ENCODE data around the gene UBTD2.

DNA sequence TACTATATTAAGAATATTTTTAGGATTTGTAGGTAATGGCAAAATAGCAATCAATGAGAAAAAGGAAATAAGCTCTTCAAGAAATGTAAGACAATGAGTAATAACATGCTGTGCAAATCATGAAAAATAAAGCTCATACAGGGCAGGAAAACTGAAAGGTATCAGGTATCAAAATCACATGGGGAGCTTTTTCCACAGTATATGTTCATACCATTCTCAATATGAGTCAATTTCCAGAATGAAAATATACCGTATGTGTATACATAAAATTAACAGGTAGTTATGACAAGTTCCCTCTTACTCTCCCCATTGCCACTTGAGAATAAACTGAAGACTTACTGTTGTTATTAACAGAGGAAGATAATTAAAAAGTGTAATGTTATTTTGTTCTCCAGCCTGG is 53.7 kb downstream of the UBTD2 start:
- no peak for TF ChIP-seq CTCF (IDR thresholded peaks at IDR 0.05; ENCODE audit: poor library complexity, severe bottlenecking)
- TF ChIP-seq POLR2AphosphoS5 (IDR thresholded peaks at IDR 0.05), result no peak
- no peak for TF ChIP-seq EP300 (conservative IDR thresholded peaks at IDR 0.05; ENCODE audit: poor library complexity, severe bottlenecking)
- TF ChIP-seq, protein P1, sequence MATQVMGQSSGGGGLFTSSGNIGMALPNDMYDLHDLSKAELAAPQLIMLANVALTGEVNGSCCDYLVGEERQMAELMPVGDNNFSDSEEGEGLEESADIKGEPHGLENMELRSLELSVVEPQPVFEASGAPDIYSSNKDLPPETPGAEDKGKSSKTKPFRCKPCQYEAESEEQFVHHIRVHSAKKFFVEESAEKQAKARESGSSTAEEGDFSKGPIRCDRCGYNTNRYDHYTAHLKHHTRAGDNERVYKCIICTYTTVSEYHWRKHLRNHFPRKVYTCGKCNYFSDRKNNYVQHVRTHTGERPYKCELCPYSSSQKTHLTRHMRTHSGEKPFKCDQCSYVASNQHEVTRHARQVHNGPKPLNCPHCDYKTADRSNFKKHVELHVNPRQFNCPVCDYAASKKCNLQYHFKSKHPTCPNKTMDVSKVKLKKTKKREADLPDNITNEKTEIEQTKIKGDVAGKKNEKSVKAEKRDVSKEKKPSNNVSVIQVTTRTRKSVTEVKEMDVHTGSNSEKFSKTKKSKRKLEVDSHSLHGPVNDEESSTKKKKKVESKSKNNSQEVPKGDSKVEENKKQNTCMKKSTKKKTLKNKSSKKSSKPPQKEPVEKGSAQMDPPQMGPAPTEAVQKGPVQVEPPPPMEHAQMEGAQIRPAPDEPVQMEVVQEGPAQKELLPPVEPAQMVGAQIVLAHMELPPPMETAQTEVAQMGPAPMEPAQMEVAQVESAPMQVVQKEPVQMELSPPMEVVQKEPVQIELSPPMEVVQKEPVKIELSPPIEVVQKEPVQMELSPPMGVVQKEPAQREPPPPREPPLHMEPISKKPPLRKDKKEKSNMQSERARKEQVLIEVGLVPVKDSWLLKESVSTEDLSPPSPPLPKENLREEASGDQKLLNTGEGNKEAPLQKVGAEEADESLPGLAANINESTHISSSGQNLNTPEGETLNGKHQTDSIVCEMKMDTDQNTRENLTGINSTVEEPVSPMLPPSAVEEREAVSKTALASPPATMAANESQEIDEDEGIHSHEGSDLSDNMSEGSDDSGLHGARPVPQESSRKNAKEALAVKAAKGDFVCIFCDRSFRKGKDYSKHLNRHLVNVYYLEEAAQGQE (IDR thresholded peaks at IDR 0.05; ENCODE audit: borderline replicate concordance), result no peak
- TF ChIP-seq RAD21 (conservative IDR thresholded peaks at IDR 0.05), result no peak
- TF ChIP-seq EZH2 (IDR thresholded peaks at IDR 0.05; ENCODE audit: borderline replicate concordance, insufficient read depth, low read length, poor library complexity, severe bottlenecking), result no peak
- TF ChIP-seq TAF1 (IDR thresholded peaks at IDR 0.05; ENCODE audit: low read depth), result no peak
